GM23338 (cell line): ENCODE data around the gene MAPK13.

Experiments used
- CTCF ChIP-seq, 2 experiments: fragments of 200-600 bp in 1 of 2; sonication (generic) in 1 of 2; conservative IDR thresholded peaks; 2 replicates each; pipeline versions ENCODE4 v1.5.1 to v1.6.1; 2016 to 2017; ENCODE audit warnings: antibody characterized with exemption in 2 of 2, low read depth in 2 of 2, mild to moderate bottlenecking in 2 of 2, moderate library complexity in 1 of 2
- ETS1 ChIP-seq: IDR thresholded peaks from 2 replicates; pipeline ENCODE4 v1.6.1; 2016; ENCODE audit warnings: antibody characterized with exemption
- EZH2 ChIP-seq: fragments of 200-600 bp; sonication (generic); IDR thresholded peaks from one replicate; pipeline ENCODE4 v1.8.0; 2017; ENCODE audit warnings: antibody characterized with exemption, mild to moderate bottlenecking, low read depth; ENCODE audit not compliant: unreplicated experiment
- NANOG ChIP-seq: IDR thresholded peaks from 2 replicates; pipeline ENCODE4 v1.6.1; 2016; ENCODE audit warnings: antibody characterized with exemption, borderline replicate concordance
- POLR2AphosphoS5 ChIP-seq: IDR thresholded peaks from 2 replicates; pipeline ENCODE4 v1.6.1; 2016; ENCODE audit warnings: antibody characterized with exemption, low read depth
- REST ChIP-seq: IDR thresholded peaks from one replicate; pipeline ENCODE4 v1.6.1; 2018; ENCODE audit warnings: antibody characterized with exemption; ENCODE audit not compliant: unreplicated experiment
- ZNF331 ChIP-seq: fragments of 250-450 bp; sonication (Bioruptor Pico); IDR thresholded peaks from 2 replicates; pipeline ENCODE4 v1.5.0; 2020; ENCODE audit warnings: low read depth, mild to moderate bottlenecking, moderate library complexity
- ZNF462 ChIP-seq: fragments of 250-450 bp; sonication (Bioruptor Pico); IDR thresholded peaks from 2 replicates; pipeline ENCODE4 v1.5.0; 2020; ENCODE audit warnings: mild to moderate bottlenecking, moderate library complexity

GRCh38 chr6:36120018-36120417 is 10.3 kb upstream of the MAPK13 start:
- TF ChIP-seq CTCF (conservative IDR thresholded peaks at IDR 0.05; ENCODE audit: low read depth in 2 of 2) (no peak), EZH2 (no peak), ZNF462 (no peak), ETS1 (no peak), REST (no peak), POLR2AphosphoS5 (no peak), ZNF331 (CRISPR knock-in tag) (no peak), NANOG (no peak)
